GM12892 (cell line): ENCODE data around the gene HEPN1.

Experiments
- POLR2A ChIP-seq: IDR thresholded peaks from 2 replicates; pipeline ENCODE4 v1.6.1; 2011; ENCODE audit warnings: low read depth, low read length, control low read depth
- TAF1 ChIP-seq: IDR thresholded peaks from 2 replicates; pipeline ENCODE4 v1.6.1; 2011; ENCODE audit warnings: low read depth, mild to moderate bottlenecking, control low read depth, low read length, borderline replicate concordance

DNA sequence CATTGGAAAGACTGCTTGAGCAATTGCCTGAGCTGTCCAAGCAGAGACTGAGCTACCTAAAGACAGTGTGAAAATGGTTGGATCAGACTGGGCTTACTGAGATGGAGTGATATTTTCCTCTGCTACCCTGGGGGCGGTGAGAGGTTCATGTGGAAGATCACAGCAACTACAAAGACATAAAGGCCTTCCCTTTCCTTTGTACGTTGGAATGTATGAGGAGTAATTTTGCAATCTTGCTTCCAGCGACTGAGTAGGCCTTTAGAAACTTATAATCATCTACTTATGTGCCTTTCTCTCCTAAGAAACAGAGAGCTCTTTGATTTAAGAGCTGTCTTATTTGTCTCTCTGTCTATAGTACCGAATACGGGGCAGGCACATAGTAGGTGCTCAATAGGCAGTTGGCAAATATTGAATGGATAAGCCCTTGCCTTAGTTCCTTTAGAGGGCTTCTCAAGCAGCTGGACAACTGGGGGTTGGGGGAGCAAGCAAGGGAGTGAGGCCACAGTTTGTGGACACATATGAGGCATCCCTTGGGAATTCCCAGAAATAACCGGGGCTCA lies 19.2 kb downstream of the HEPN1 start:
- TF ChIP-seq TAF1 (no peak), POLR2A (no peak)
